WTC11 (cell line): ENCODE data around the gene PAFAH2.
"Not testable (repeated sequence)": the region's sequence is repeated elsewhere in the genome, so short reads cannot be mapped to it uniquely, and the experiment has no call there.

Experiments
- CTCF ChIP-seq: fragments of 200-600 bp; IDR thresholded peaks from 2 replicates; pipeline ENCODE4 v1.8.0; 2022; ENCODE audit warnings: antibody characterized with exemption
- ZNF425 ChIP-seq: fragments of 250-450 bp; sonication (Bioruptor Pico); conservative IDR thresholded peaks from 2 replicates; pipeline ENCODE4 v1.9.0; 2021; ENCODE audit warnings: mild to moderate bottlenecking
- TF ChIP-seq, protein P1 (sequence below): sonication (generic); formaldehyde crosslinking; IDR thresholded peaks from 2 replicates; pipeline ENCODE4 v1.8.0; 2023; ENCODE audit warnings: missing genetic modification reagents

- TF ChIP-seq CTCF, ZNF425: not testable (repeated sequence)
- TF ChIP-seq, protein P1, sequence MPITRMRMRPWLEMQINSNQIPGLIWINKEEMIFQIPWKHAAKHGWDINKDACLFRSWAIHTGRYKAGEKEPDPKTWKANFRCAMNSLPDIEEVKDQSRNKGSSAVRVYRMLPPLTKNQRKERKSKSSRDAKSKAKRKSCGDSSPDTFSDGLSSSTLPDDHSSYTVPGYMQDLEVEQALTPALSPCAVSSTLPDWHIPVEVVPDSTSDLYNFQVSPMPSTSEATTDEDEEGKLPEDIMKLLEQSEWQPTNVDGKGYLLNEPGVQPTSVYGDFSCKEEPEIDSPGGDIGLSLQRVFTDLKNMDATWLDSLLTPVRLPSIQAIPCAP (CRISPR knock-in tag), result not testable (repeated sequence)
Measured at GRCh38 chr1:25943511-25943910, 54.4 kb downstream of the PAFAH2 start.
